OCI-LY7 (cell line): Measurements from ENCODE around the gene NALF2.

Experiments used
- CTCF ChIP-seq: fragments of 200-600 bp; sonication (generic); conservative IDR thresholded peaks from 2 replicates; pipeline ENCODE4 v1.5.1; 2014; ENCODE audit warnings: mild to moderate bottlenecking, antibody characterized with exemption, low read length, moderate library complexity, mixed read lengths
- EZH2phosphoT487 ChIP-seq: fragments of 200-600 bp; sonication (generic); IDR thresholded peaks from 2 replicates; pipeline ENCODE4 v1.6.1; 2018; ENCODE audit warnings: low read depth, borderline replicate concordance, mild to moderate bottlenecking, mixed run types, antibody characterized with exemption, low read length, moderate library complexity, mixed read lengths

- no peak for TF ChIP-seq CTCF
- no peak for TF ChIP-seq EZH2phosphoT487
These were observed 48.4 kb downstream of the NALF2 start for GRCh38 chrX:69552512-69552911.
